Kidney epithelial cell (primary cell): ENCODE data around the gene LPAR3. TPM values are rescaled to one million over a fixed set of nuclear protein-coding genes. Genes with fewer than 3 reads are reported as not detected.

Experiments used
- DNase-seq: peaks from one replicate; pipeline ENCODE4 v3.0.0-alpha.2; 2010; ENCODE audit warnings: low read depth
- H3K27me3 ChIP-seq: 2 replicates; pipeline ENCODE4 v1.6.0; 2011; ENCODE audit warnings: low read length; ENCODE audit not compliant: control insufficient read depth, insufficient read depth
- H3K36me3 ChIP-seq: 2 replicates; pipeline ENCODE4 v1.5.1; 2011; ENCODE audit warnings: low read length; ENCODE audit not compliant: control insufficient read depth, insufficient read depth
- H3K4me3 ChIP-seq: 2 replicates; pipeline ENCODE4 v1.5.1; 2011; ENCODE audit warnings: low read depth, mild to moderate bottlenecking, control low read depth, low read length
- total RNA-seq: library from RNA; depleted of rRNA; stranded (reverse); fragments of >200 nt; gene quantifications from 2 replicates; pipeline ENCODE4 v1.2.3, GENCODE V29; 2015
- TF ChIP-seq, protein P1 (sequence below): IDR thresholded peaks from 2 replicates; pipeline ENCODE4 v1.5.1; 2011; ENCODE audit warnings: mild to moderate bottlenecking, moderate library complexity, low read length, control low read depth, inconsistent platforms; ENCODE audit not compliant: insufficient read depth, poor library complexity, severe bottlenecking

LPAR3 gene
- total RNA-seq, 1 donor from 2014 or later, result 0.58 TPM

DNA sequence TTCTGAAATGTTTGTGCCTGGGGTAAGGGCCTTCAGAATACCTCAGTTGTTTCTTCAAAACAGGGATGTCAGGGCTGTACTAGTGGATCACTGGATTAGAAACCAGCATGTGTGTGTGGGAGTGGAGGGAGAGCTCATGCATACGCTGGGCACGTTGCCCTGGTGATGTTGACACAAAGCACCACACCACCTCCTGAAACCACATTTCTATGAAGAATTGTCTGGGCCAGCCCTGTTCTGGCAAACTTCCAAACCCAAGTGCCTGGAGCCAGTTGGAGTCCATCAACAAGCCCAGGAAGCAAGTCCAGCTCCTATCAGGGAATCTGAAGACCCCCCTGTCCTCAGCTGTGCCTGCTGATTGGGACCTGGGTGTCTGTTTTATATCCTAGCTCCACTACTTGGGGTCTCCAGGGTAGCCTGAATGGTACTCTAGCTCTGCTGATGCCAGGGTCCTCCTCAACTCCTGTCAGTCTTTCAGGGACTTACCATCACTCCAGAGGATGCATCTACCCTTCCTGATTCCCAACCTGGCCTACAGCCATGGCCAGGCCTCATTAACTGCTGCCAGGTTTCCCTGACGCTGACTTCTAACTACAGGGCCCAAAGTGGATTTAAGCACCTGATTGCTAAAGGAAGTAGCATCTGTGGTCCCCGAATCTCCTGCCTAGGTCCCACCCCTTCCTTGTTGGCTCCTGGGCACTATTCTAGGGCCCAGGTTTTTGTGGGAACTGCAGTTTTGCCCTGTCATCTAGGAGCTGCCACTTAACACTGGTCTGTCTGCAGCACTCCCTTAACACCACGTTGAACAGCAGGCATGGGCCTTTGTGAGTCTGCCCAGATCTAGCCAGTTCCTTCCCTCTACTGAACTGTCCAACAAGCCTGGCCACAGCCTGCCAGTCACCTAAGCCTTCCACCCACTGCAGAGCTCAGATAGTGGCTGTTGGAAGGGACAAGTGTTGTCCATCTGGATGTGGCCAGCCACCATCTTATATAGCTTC, 45.5 kb downstream of the LPAR3 start:
- H3K27me3 ChIP-seq, result no peaks in the 10 kb centered on the region
- DNase-seq, result peak; percentile 93
- H3K4me3 ChIP-seq, result no peak overlapping the region
- H3K36me3 ChIP-seq, result no peaks in the 10 kb centered on the region
- TF ChIP-seq, protein P1, sequence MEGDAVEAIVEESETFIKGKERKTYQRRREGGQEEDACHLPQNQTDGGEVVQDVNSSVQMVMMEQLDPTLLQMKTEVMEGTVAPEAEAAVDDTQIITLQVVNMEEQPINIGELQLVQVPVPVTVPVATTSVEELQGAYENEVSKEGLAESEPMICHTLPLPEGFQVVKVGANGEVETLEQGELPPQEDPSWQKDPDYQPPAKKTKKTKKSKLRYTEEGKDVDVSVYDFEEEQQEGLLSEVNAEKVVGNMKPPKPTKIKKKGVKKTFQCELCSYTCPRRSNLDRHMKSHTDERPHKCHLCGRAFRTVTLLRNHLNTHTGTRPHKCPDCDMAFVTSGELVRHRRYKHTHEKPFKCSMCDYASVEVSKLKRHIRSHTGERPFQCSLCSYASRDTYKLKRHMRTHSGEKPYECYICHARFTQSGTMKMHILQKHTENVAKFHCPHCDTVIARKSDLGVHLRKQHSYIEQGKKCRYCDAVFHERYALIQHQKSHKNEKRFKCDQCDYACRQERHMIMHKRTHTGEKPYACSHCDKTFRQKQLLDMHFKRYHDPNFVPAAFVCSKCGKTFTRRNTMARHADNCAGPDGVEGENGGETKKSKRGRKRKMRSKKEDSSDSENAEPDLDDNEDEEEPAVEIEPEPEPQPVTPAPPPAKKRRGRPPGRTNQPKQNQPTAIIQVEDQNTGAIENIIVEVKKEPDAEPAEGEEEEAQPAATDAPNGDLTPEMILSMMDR, result no peak

DNA sequence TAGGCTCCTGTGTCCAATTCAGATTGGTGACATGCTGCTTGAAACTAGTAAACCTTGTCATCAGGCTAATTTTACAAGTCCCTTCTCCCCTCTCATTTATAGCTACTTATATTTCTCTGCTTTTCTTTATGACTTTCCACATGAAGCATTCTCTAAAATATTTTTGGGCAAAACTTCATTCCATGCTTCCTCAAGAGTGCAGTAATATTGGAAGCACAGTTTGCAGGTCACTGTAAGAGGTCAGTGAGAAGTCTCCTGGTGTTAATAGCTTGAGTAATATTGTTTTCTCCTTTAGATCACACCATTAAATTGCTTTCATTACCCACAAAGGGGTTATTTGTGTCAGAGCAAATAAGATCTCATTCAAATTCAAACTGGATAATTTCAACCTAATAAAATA, 46.6 kb downstream of the LPAR3 start:
- TF ChIP-seq, protein P1, result no peak
- Histone ChIP-seq H3K36me3 (no peaks in the 10 kb centered on the region), H3K27me3 (no peaks in the 10 kb centered on the region), H3K4me3 (no peak overlapping the region)
- DNase-seq, result no peak

DNA sequence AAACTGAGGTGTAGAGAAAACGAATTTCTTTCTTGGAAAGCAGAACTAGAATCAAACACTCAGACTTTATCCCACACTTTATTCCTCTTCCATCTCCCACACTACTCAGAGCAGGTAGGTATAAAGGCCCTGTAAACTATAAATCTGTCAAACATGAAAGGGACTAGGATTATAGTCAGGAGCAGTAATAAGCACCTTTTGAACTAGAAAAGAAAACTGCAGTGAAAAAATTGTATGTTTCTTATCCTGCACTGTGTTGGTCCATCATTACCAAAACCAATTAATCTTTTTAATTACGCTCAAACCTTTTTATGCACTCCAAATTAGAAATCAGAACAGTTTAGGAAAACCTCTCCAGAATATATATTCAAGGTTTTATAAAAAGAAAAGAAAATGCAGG, 47.6 kb downstream of the LPAR3 start:
- Histone ChIP-seq H3K4me3 (no peak overlapping the region), H3K36me3 (no peaks in the 10 kb centered on the region), H3K27me3 (no peaks in the 10 kb centered on the region)
- TF ChIP-seq, protein P1, result no peak
- DNase-seq, result no peak

DNA sequence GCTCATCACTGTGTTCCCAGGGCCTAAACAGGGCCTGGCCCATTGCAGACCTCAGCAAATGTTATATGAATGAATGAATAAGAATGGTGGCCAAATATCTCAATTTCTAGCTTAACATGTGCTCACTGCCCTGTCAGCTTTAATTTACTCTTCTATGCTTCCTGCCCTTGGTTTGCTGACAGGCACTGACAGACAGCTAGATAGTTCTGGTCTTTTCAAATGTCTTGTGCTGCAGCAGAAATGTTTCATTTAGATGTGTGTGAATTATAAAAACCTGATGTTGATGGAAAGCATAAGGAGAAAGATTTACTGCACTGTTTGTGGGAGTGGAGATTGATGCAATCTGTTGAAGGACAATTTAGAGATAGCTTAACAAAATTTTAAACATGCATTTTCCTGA, 48.9 kb downstream of the LPAR3 start:
- no peaks in the 10 kb centered on the region for H3K27me3 ChIP-seq
- TF ChIP-seq, protein P1, result no peak
- DNase-seq, result no peak
- no peak overlapping the region for H3K4me3 ChIP-seq
- H3K36me3 ChIP-seq, result no peaks in the 10 kb centered on the region

DNA sequence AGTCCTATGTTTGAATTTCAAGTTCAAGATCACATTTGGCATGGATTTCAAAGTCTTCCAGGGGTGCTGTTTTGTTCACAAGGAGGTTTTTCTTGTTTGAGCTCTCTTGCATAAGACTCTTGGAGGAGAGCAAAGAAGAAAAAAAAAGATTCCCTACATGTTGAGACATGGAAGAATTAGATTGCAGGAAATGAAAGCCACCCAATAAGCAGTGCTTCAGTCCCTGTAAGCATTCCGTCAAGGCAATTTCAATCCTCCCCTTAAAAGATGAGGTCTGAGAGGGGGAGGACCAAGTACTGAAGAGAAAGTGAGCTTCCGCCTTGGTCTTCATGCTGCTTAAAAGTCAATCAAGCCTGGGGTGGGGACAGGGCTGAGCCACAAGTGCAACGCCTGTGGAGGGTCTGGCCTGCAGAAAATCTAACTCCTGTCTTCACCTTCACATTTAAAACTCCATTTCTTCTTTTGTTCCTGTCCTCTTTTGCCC, 50.2 kb downstream of the LPAR3 start:
- Histone ChIP-seq H3K36me3 (no peaks in the 10 kb centered on the region), H3K27me3 (no peaks in the 10 kb centered on the region), H3K4me3 (no peak overlapping the region)
- TF ChIP-seq, protein P1, result no peak
- no peak for DNase-seq

DNA sequence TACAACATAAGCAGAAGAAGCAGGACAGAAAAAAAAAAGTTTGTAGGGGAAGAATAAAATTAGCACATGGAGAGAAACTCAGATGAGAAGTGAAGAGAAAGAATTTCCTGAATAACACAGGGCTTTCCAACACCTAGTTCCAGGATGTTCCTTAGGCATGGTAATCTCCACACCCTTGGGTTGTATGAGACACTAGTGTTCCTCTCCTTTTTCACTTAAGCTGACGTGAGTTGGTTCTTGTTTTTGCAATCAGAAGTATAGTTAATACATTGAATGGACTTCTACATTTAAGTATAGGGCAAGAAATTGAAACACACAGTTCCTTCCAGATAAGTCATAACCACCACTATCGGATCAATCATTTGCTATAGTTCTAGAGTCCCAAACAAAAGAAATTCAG, 51.0 kb downstream of the LPAR3 start:
- TF ChIP-seq, protein P1, result no peak
- DNase-seq, result no peak
- no peak overlapping the region for H3K4me3 ChIP-seq
- no peaks in the 10 kb centered on the region for H3K27me3 ChIP-seq
- H3K36me3 ChIP-seq, result no peaks in the 10 kb centered on the region
